Lung microvascular endothelial cell (primary cell): ENCODE results near the gene TRAPPC3. TPM values are rescaled to one million over a fixed set of nuclear protein-coding genes. Genes with fewer than 3 reads are reported as not detected.
A peak's percentile ranks its signal among the peaks of the same experiment; 100 is the strongest.

Experiments
- DNase-seq, 2 donors: peaks; one replicate each; pipeline versions ENCODE4 v3.0.0 to v3.0.0-alpha.2; 2010; ENCODE audit warnings: low read depth in 2 of 2
- total RNA-seq: library from RNA; depleted of rRNA; stranded (reverse); fragments of >200 nt; gene quantifications from 2 replicates; pipeline ENCODE4 v1.2.1, GENCODE V29; 2014

The TRAPPC3 gene
- total RNA-seq, 1 donor from 2014 or later, result 85.3 TPM

DNA sequence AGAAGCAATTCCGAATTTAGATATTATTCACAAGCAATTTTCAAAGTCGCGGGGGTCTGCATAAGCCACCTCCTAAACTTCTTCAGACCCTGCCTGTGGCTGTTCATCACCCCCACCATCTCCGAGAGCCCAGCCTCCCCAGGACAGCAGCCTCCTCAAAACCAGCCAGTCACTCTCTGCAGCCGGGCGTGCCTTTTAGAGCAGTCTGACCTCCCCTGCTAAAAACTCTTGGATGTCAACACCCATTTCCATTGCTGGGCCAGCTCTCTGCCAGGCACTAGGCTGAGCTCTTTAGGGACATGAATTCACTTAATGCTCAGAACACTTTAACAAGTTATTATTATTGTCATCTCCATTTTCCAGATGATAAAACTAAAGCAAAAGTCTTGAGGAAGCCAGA lies 48.9 kb downstream of the TRAPPC3 start:
- DNase-seq, result no peak

DNA sequence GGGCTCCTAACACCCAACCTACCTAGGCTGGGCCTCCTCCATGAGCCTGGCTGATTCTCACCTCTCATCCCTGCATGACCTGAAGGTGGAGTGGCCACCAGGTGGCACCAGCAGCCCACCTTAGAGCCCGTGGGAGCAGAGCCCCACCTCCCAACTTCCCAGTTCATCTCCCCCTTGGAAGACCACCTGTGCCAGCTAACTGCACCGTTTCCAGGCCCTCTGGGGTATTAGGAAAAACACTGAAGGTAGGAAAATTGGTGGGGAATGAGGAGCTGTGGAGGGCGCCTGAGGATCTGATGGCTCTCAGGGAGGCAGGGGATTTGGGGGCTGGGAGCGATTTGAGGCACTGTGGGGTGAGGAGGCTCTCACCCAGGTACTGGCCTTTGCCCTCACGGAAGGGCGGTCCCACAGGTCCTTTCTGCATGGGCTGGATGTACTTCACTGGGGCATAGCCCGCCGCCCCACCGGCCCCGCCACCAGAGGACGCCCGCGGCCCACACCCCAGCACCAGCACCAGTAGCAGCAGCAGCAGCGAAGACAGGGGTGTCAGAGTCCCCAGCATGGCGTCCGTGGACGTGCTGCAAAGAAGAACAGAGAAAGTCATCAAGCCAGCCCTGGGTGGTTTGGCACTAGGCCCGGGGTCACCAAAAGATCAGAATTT lies 49.5 kb downstream of the TRAPPC3 start:
- peak; percentile 76 to 82 for DNase-seq

DNA sequence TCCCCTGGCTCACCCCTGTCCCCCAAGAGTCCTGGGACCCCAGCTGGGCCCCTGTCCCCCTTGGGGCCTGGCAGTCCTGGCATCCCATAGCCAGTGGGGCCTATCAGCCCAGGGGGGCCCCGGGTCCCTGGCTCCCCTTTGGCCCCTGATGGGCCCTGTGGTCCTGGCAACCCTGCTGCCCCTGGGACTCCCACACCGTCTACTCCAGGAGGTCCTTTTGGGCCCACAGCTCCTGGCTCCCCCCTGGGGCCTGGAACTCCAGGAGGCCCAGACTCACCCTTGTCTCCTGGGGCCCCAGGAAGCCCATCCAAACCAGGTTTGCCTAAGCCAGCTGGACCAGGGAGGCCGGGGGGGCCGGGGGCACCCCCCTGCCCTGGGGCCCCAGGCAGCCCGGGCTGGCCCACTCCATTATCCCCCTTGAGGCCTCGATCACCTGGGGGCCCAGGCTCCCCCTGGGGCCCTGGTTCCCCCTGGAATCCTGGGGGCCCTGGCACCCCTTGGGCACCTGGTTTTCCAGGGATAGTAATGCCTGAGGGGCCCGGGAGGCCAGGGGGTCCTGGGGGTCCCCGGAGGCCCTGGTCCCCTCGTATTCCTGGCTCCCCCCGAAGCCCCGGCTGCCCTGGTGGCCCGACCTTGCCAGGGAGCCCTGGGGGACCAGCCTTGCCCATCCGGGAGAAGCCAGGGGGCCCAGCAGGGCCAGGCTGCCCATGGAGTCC lies 50.5 kb downstream of the TRAPPC3 start:
- DNase-seq, result no peak

DNA sequence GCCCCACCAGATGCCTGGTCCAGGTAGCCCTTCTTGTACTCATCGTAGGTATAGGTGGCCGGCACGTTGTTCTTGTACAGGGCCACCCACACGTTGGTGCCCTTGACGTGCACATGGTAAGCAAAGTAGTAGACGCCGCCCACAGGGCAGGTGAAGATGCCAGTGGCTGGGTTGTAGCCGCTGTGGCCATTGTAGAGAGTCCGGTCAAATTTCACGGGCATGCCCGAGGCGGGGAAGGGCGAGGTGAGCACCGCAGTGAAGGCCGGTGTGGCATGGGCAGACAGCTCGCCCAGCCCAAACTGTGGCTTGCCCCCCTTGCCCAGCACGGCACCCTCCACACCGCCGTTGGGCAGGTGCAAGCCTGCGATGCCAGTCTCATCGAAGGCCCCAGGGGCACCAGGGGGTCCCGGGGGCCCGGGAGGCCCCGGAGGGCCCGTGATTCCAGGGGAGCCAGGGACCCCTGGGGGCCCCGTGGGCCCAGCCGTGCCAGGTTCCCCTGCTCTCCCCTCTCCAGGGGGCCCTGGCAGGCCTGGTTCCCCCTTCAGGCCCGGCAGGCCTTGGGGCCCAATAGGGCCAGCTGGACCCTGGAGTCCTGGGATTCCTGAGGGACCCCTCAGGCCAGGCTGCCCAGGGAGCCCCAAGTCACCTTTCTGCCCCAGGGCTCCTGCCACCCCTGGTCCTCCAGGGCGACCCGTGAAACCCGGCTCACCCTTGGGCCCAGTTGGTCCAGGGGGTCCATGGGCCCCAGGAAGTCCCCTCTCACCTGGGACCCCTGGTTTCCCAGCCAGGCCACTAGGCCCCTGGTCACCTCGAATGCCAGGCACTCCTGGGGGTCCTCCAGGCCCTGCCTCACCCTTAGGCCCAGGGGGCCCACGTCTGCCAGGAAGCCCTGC lies 51.3 kb downstream of the TRAPPC3 start:
- no peak for DNase-seq

DNA sequence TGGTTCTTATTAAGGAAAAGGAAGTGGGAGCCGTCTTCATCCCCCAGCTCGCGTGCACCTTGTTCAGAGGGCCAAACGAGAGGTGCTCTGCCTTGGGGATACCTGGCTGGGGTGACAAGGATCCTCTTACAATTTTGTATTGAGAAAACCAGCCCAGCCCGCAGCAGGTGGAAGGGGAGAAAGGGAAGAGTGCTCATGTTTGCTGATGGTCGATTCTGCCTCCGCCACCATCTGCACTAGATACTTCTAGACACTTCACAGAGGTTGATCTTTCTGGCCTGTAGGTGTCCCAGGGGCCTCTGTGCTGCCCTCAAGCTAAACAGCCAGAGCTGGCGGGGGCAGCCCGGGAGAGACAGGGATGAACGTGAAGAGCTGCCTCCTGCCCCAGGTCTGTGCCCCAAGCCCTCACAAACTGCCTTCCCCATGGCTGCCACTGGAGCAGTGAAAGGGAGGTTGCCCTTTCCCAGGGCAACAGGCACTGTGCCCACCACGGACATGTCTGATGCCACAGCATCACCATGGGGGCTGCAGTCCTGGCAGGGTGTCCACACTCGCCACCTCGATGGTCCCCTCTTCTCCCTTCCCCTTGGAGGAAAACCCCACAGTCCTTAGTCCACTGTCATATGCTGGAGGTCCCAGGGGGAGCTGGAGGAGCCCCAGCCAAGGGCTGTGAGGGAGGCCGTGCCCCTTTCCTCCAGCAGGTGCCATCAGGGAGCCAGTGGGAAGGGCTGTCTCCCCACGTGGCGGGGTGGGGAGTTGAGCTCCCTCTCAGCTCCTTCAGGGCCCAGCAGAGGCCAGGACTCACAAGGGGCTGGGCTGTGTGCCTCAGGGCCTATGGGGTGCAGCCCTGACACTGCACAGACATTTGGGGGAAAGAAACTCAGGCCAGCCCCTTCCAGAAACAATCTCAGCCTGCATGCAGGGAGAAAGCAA lies 52.5 kb downstream of the TRAPPC3 start:
- DNase-seq, result peak in 1 of 2 donors; percentile 23

DNA sequence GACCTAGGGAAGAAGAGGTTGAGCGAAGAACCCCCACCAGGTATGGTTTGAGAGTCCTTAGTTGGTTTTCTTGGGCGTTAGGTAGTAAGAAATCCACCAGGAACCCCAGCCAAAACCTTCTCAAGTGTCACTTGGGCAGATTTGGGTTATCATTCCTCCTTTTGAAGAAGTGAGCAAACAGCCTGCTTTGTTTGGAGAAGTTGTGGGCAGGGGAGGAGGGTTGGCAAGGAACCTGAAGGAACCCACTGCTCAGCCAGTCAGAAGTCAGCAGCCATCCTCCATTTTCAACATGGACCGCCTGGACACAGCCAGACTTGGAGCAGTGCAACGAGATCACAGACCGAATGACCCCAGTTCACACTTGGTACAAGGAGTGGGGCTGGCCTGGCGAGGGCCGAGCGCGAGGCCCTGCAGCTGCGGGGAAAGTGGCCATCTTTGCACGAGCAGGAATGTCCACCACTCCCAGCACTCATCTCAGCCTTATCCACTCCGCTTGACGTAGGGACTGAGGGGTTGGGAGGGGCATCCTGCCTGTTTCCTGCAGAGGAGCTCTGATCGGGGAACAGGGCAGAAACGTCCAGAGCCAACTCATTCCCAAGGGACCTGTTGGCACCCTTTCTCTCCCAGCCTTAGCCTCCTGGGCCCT lies 53.4 kb downstream of the TRAPPC3 start:
- DNase-seq, result peak in 1 of 2 donors; percentile 53

DNA sequence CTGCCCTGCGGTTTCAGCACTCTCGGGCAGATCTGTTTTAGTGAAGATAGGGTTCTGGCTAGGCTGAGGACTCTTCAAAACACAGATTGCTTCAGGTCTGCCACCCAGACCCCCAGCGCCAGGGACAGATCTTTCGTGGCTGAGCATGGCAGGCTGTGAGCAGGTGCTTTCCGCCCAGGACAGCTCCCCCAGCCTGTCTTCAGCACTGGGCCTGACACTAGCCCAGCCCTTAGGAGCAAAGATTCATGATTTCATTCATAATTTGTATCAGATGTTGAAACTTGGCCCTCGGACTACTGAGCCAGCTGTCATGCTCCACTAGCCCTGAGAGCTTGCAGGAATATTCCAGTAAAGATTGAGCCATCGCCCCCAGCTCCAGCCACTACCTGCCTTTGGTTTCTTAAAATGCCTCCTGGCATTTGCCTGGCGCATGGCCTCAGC lies 54.6 kb downstream of the TRAPPC3 start:
- no peak for DNase-seq

DNA sequence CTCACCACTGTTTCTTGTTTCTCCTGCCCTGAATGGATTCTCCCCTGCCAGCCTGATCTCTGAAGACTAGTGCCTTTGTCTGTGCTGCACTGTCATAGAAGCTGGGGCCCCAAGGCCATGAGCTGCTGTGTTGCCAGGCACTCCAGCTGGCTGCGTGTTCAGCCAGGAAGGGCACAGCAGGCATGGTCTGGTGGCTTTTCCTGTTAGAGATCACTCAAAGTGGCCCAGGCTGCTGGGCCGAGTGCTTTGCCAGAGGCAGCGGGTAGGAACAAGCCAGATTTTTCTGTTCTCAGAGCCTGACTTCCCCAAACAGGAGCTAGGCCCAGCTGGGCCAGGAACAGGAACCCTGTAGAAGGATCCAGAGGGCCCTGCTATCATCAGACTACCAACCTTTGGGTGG lies 55.4 kb downstream of the TRAPPC3 start:
- no peak for DNase-seq

DNA sequence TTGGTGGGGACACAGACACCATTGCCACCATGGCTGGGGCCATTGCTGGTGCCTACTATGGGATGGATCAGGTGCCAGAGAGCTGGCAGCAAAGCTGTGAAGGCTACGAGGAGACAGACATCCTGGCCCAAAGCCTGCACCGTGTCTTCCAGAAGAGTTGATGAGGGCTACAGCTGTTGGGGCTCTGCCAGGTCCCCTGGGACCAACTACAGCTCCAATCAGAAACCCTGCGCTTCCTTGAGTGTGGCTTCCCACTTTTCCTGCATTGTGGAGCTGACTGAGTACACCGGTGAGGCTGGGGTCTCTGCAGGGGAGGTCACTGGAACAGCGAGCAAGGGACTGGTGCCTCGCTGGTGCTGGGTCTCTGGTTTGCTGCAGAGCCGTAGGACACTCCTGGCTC lies 56.1 kb downstream of the TRAPPC3 start:
- DNase-seq, result no peak

DNA sequence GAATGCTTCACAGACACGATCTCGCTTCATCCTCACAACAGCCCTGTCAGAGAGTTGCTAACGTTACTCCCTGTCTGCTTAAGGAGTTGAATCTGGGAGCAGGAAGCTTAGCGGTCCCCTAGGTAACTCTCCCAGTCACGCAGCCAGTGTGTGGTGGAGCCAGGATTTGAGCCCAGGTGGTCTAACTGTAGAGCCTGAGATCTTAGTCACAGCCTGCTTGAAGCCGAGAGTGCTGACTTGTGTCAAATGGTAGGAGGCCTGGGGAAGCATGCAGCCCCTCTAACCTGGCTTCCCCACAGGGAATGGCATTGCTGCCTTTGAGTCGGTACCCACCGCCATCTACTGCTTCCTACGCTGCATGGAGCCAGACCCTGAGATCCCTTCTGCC lies 56.5 kb downstream of the TRAPPC3 start:
- no peak for DNase-seq

DNA sequence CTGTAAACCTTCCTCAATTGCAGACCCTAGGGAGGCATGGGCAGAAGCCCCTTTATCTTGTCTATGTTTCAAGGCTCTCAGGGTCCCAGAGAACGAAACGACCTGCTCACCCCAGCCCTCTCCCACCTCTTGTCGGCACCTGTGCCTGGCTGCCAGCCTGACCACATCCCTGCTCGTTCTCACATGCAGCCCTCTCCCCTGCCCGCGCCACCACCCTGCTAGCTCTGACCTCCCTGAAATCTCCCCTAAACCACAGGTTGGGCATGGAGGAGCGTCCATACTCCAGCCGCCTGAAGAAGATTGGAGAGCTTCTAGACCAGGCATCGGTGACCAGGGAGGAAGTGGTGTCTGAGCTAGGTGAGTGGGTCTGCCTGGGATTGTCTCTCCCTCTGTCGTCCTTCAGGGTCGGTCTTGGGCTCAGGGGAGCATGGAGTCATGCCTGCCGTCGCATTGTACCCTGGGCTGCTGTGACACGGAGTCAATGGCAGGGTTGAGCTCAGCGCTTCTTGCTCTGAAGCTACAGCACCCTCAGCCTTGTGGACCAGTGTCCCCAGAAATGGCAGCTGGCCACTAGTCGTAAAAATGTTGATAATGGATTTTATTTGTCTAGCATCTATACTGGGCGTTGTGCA lies 57.0 kb downstream of the TRAPPC3 start:
- DNase-seq, result no peak

DNA sequence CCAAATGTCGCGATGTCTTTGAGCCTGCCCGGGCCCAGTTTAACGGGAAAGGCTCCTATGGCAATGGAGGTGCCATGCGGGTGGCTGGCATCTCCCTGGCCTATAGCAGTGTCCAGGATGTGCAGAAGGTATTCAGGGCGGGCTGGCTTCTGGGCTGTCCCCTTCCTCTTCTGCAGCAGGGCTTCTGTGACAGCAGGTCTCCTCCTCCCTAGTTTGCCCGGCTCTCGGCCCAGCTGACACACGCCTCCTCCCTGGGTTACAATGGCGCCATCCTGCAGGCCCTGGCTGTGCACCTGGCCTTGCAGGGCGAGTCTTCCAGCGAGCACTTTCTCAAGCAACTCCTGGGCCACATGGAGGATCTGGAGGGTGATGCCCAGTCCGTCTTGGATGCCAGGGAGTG lies 57.6 kb downstream of the TRAPPC3 start:
- DNase-seq, result no peak

DNA sequence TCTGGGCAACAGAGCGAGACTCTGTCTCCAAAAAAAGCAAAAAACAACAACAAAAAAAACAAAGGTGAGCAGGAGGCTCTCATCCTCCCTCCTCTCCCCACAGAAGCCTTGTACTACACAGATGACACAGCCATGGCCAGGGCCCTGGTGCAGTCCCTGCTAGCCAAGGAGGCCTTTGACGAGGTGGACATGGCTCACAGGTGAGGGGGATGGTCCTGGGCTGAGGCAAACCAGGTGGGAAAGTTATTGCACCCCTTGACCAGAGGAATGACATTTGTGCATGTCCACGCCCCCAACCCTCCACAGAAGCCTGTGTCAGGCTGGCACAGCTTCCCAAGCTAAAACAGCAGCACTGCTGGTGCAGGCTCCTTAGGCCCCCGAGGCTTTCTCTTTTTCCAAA lies 58.1 kb downstream of the TRAPPC3 start:
- DNase-seq, result no peak

DNA sequence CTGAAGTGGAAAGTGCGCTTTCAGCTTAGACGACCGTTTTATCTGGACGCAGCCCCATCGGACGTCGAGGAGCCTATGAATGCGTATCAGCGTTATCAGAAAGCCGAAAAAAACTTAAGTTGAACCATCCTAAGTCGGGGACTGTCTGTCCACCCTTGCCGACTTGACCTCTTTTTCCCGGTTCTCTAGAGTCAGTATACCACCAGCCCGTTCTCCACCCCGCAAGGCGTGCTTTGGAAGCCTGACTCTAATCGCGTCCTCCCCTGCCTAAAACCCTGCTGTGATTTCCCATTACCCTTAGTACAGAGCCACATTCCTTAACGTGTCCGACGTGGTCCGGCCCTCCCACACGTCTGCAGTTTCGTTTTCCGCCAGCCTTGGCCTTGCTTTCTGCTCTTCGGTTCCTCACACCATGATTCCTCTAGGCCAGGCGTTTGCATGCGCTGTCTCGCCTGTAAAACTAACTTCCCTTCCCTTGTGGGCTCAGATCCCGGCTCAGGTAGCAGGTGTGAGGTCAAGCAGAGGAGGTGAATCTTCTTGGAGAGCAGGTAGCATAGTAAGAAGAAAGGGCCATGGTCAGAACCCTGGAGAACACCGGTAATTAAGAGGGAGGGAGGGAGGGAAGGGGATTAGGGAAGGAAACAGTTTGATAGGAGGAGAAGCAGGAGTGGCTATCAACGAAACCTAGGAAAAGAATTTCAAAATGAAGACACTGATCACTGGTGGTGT lies 59.7 kb downstream of the TRAPPC3 start:
- DNase-seq, result peak; percentile 63 to 78

DNA sequence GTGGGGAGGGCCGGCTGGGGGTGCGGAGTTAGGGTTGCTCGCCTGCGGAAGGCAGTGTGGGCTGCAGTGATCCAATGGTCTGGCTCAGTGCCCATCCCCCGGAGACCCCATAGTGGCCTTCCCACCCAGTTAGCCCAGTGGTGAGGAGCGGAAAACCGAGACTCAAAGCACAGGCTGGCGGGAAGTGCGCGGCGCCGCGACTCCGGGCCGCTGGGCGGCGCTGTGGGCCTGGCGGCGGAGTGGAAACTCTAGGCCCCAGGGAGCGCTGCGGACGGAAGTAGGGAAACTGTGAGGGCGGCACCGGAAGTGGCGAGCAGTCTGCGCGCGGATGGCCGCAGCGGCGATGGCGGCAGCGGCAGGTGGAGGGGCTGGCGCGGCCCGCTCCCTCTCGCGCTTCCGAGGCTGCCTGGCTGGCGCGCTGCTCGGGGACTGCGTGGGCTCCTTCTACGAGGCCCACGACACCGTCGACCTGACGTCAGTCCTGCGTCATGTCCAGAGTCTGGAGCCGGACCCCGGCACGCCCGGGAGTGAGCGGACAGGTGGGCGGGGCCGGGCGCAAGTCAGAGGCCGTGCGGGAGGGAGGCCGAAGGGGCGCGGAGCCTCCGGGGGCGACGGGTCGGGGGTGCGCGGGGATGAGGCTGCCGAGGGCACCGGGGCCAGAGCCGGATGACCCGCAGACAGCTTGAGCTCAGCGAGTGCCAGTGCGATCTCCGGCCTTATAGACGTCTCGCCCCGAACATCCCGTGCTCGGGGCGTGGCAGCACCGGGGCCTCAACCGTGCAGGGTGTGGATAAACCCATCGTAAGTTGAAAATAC lies 60.5 kb downstream of the TRAPPC3 start, which contains the start of gene ADPRS:
Gene ADPRS (plus strand): TSS at position 316 of the 816 bp plus-strand sequence. CDS start 13 bp downstream, at position 329.
- DNase-seq, result peak; percentile 94 to 95

DNA sequence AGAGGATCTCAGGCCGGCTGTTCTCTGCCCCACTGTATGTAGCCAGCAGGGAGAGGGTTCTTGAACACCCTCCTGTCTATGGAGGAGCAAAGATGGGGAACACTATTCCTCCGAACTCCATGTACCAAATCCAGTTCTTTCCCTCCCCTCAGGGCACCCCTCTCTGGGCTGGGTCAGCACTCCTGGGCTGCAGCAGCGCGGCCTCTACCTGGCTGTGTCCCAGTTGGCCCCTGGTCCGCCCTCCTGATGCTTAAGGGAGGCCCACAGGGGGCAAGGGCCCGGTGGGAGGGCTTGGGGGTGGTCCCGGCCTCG lies 61.1 kb downstream of the TRAPPC3 start:
- DNase-seq, result no peak

DNA sequence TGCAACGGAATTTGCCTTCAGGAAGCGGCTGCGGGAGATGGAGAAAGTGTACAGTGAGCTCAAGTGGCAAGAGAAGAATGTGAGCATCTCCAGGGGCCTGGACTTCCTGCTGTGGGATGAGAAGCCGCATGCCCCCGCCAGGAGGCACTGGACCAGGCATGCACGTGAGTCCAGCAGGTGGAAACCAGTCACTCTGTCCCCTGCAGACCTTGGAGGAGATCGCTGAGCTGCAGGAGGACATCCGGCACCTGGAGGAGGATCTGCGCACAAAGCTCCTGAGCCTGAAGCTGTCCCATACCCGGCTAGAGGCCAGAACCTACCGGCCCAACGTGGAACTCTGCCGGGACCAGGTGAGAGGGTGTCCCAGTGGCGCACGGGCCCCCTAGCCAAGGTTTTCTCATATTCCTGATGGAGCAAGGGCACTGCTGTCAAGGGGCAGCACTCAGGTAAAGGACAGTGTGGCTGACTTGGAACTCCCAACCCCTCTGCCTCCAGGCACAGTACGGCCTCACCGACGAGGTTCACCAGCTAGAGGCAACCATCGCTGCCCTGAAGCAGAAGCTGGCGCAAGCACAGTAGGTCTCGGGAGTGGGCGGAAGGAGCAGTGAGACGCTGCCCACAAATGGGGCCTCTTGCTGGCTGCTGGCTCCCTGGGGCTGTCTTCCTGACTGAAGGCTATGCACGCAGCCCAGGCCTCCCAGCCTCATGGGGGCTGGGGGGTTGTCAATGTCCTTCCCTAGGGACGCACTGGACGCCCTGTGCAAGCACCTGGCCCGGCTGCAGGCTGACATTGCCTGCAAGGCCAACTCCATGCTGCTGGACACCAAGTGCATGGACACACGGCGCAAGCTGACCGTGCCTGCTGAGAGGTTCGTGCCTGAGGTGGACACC lies 61.8 kb downstream of the TRAPPC3 start:
- no peak for DNase-seq
